CD4-positive, alpha-beta T cell treated with Interleukin-21 for 1 hour (primary cell): ENCODE measurements around the gene SOCS2.

Source experiments
- DNase-seq: peaks from one replicate; pipeline ENCODE4 v3.0.0-alpha.2; 2020

Gene SOCS2

DNA sequence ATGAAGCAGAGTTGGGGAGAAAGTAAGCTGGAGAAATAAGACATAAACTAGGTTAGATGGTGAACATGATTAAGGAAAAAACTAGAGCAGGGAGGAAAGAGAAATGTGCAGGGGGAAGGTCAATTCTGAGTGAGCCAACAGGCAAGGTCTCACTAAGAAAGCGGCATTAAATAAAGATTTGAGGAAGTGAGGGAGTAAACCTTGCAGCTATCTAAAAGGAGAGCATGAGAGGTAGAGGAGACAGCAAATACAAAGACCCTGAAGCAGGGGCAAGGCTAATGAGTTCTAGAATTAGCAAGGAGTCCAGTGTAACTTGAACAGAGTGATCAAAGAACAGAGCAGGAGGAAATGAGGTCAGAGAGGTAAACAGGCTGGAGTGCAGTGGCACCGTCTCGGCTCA, 4.4 kb upstream of the SOCS2 start:
- DNase-seq, result no peak

DNA sequence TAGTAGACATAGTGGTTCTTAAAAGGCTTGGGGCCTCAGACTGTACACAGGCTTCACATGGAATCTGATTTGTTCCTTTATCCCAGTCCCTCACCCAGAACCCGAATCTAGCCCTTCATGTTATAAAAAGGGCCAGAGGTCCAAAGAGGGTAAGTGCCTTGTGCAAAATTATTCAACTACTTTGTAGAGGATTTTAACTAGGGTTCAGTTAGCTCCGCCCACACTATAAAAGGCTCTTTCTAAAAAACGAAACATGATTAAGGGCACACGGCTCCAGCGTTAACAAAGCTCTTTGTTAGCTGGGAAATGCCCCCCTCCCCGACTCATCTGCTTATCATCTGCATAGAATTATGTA, 3.2 kb upstream of the SOCS2 start:
- DNase-seq, result no peak

DNA sequence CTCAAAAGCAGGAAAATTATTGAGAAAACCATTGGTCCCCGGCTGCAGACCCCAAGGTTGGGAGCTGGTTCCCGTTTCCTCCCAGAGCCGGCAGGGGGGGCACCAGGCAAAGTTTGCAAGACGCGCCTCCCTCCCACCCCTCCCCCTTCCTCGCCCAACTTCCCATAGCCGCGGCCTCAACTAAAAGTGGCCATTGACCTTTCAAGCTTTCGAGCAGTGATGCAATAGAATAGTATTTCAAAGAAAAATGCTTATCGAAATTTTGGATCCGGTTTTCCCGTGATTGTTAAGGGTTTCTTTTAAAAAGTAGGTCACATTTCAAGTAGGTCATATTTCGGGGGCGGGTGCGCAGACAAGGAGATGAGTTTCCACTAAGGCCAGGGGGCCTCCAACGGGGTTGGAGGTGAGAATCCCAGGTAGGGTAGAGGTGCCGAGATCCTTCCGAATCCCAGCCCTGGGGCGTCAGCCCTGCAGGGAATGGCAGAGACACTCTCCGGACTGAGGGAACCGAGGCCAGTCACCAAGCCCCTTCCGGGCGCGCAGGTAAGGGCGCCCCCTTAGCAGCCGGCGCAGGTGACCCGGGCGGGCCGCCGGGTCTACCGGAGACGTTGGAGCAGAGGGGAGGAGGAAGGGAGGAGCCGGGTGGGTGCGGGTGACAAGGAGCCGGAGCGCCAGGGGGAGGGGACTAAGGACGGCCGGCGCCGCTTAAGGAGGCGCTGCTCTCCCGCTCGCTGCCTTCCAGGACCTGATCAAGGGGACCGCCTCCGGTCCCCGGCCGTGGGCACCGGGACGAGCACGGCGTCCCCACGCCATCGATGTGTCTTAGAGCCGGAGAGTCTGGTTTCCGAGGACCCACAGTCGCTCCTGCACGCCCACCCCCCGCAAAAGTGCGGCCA, 2.6 kb upstream of the SOCS2 start:
- DNase-seq, result peak; percentile 75

DNA sequence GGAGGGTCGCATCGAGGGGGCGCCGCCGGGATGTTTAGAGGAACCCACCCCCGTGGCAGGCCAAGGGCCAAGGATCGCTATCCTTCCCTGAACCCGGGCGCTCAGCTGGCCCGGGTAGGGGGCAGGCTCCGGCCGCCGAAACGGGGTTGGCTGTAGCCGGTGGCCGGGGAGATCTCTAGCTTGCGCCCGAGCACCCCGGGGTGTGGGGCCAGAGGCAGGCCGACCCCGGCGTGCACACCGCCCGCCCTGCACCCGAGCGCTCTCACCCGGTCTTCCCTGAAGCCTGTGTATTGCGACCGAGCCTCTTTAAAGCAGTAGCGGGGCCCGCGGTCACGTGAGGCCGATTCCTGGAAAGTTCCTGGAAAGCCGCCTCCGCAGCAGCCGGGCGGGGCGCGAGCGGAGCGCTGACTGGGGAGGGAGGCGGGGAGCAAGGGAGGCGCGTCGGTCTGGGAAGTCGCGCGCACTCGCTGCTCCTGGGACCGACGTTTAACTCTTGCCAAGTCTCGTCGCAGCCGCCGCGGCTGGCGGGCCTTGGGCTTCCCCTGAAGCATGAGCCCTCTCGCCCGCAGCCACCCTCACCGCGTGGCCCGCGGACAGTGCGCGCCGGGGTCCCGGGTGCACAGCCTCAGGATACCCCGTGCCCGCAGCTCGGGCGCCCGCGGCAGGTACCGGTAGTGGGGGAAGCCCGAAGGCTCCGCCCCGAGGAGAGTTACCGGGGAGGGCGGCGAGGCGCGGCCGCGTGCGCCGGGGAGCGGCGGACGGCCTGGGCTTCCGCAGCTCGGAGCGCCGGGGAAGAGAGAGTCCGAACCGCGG, 1.7 kb upstream of the SOCS2 start:
- DNase-seq, result peak; percentile 90

DNA sequence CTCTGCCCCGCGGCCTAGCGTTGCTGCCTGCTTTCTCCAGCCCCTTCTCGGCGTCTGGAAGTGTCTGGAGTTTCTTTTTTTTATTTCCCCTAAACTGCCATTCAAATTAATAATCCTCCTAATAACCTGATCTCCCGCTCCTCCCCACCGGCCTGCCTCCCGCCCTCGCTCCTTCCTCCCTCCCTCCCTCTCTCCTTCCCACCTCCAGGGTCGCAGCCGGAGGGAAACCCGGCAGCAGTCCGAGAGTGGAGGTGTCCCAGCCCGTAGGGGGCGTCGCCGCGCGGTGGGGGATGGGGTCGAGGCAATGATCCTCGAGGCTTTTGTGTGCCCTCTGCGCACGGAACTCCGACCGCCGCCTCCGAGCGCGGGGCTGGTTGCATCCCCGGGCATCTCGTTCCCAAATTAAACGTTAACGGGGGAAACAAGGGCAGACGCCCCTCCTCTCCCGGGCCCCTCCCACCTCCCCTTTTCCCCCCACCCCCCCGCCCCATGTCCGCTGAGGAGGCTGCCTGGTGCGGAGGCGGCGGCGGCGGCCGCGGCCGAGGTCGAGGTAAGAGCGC, 1.0 kb upstream of the SOCS2 start:
- DNase-seq, result peak; percentile 63

DNA sequence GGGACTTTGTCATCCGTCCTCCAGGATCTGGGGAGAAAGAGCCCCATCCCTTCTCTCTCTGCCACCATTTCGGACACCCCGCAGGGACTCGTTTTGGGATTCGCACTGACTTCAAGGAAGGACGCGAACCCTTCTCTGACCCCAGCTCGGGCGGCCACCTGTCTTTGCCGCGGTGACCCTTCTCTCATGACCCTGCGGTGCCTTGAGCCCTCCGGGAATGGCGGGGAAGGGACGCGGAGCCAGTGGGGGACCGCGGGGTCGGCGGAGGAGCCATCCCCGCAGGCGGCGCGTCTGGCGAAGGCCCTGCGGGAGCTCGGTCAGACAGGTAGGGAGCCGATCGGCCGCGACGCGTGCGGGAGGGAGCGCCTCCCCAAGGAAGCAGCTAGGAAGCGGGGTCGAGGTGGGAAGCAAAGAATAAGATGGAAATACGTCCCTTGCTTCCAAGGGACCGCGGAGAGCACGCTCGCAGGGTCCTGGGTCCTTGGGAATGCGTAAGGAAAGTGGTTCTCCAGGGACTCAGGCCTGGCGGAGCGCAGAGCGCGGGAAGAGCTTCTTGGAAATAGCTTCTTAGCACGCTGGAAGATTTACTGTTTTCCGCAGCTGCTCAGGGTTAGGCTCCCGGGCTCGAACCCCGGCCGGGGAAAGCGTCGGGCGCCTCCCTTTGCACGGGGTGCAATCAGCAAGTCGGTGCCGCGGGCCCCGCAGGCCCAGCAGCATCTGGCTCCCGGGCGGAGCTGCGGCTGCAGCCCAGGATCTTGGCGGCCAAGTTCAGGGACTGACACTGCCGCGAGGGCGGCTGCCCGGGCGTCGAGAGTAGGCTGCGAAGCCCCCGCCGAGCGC, 457 bp downstream of the SOCS2 start:
- DNase-seq, result no peak

DNA sequence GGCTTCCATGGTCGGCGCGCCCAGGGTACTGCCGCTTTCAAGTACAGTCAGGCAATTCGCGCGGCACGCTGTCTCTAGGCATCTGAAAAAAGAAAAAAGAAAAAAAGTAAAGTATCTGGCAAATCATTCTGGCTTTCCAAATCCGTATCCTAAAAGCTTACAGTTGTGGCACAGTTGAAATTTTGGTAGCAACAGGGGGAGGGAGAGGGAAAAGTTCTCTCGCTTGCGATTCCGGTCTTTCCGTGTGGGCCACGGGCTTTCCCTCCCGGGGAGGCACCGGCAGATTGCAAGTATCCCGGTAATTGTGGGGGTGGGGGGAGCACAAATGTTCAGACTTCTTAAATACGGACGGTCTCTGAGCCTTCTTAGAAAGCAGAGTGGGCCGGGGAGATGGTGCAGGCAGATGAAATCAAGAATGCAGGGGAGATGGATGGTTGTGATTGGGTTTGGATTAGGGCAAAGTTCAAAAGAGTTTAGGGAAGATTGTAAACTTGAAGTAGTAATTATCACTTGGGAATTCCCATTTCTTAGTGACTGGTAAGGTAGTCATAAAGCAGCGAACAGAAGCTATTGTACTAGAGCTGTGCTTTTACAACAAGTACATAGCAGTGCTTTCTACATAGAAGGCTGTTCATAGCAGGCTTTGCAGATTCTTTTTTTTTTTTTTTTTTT, 1.2 kb downstream of the SOCS2 start:
- no peak for DNase-seq

DNA sequence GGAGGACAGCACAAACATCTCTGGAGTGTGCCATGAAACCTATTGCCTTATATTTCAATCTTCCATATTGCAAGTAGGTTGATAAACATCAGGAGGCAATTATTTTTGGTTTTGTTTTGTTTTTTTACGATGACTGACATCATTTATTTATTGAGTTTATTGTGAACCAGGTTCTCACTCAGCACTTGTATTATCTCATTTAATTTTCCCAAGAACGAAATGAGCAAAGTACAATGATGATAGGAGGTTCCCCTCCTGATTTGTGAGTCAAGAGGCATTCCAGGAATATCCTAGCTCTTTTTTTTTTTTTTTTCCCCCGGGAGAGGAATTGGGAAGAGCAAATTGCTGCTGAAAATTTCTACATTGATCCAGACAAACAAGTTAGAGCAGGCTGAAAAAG, 4.7 kb downstream of the SOCS2 start:
- DNase-seq, result no peak

DNA sequence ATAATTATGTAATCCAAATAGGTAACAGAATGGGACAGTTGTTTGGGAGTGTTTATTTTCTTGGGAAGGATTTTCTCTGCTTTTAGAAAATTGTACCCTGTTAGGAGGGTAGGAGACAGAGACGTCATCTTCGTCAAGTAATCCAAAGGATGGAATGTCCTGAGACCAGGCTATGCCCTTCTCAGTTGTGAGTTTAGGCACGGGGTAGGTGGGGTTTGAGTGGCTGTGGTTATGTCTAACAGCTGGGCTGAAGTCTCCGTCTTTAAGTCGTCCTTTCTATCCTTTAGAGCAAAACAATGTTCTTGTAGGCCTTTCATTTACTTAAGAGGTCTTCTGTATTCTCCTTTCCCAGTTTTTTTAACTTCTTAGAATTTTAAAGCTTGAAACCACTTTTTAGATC, 5.7 kb downstream of the SOCS2 start:
- DNase-seq, result no peak

DNA sequence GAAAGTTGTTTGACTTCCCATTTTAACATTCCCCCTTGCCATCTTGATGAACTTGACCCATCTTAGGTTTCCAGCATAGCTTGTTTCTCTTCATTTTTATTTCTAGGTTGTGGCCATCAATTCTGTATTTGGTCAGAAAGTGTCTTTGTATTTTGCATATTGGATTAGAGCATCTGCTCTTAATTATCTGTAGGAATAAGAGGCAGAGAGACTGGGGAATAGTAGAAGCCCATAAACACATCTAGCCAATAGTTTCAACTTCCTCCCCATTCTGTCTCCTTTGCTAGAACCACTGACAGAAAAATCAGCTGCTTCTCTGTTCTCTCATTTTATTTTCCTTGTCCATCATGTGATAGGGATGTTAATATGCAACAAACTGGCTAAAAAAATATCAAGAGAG, 8.2 kb downstream of the SOCS2 start:
- no peak for DNase-seq

DNA sequence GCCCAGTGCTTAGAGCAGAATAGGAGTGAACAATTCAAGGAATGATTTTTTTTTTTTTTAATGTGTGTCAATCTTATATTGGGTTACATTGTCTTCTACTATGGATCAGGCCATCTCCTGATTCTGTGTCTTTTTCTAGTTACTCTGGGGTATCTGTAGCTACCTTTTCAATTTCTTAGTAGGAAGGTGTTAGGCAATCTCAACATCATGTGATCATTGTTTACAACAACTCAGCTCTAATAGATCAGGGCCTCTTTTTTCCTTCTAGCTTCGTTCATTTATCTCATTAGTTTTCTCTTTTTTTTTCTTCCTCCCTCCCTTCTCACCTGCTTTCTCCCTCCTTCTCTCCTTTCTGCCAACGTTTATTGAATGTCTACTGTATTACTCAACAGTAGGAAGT, 8.9 kb downstream of the SOCS2 start:
- DNase-seq, result no peak

DNA sequence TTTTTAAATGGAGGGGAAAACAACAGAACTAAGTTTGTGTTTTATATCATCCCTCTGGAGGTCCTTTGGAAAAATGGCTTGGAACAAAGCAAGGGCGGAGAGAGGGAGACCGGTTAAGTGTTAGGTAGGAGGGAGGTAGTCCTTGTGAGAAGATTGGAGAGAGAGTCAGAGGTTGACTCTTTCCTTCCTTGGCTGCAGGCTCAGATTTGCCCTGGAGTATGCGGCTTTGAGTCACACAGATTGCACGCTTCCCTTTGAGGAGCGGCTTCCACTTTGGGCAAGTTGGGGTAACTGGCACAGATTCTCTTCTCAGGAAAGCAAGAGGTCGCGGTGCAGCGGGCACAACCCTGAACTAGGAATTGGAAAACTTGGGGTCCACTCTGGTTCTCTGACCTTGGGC, 9.9 kb downstream of the SOCS2 start:
- DNase-seq, result no peak

DNA sequence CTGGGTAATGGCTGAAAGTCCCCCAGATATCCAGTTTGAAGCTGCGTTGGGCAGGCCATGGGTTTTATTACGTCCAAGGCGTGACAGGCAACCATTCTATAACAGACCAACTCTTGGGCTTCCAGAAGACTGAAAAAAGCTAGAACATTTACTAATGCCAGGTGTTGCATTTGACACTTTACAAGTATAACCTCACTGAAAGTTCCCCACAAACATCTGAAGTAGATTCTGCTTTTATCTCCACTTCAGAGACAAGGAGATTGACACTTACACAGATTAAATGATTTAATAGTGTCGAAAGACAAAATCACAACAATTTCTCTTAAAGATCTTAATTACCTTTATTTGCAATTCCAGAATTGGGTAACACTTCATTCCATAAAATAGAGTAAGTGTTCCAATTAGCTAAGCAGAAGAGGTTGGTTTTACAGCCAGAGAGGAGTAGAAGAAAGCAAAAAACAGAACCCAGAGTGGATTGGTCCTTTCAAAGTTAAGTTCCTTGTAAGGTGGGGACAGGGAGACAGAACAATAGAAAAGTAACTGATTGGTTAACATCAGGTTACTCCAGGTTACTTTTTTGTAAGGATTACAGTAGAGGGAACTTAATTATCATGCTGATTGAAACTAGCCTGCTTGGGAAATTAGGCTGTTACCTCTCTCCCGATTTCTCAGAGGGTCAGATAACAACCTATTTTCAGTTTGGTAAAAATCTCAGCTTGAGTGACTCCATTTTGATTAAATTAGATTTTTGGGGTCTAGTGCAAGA, 11.3 kb downstream of the SOCS2 start:
- DNase-seq, result no peak

DNA sequence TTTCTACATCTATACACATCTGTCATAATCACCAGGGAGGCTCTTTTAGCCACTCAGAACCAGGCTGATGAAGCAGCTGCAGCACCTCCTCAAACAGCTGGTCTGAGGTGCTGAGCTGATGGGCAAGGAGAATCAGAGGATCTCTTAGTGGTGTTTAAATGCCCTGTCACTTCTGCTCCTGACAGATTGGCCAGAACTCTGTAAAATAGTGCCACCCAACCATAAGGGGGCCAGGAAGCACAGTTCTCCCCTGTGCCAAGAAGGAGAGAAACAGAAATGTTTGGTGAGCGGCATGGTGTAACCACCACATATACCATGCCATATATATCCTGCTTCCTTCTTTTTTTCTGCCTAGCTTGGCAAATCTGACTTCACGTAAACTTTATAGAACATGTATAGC, 12.8 kb downstream of the SOCS2 start:
- no peak for DNase-seq

DNA sequence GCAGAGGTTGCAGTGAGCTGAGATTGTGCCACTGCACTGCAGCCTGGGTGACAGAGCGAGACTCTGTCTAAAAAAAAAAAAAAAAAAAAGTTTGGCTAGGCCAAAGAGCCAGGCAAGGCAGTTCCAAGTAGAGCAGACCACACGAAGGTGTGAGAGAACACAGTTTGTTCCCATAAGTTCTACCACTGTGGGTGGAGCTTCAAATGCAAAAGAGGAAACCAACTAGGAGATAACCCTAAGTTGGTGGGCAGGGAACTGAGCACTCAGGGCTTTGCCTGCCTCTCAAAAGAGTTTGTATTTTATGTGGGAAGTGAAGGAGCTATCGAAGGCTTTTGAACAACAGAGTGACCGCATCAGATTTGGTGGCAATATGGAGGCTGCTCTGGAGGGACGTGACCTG, 15.1 kb downstream of the SOCS2 start:
- DNase-seq, result no peak

DNA sequence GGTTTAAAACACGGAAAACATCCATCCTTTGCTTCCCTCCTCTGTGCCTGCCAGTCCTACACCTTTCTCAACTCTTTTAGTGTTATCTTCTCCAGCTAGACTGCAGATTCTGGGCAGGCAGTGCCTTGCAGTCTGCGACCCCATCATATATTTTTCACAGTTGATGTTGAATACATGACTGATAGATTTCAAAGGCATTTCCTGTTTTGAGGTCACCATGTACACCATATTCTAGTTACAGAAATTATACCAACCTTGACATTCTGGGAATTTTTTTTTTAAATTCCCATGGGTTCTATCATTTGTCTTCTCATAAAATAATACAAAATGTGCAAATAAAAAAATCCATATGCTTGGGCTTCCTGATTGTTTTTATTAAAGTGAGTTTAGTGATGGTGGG, 16.6 kb downstream of the SOCS2 start:
- no peak for DNase-seq

DNA sequence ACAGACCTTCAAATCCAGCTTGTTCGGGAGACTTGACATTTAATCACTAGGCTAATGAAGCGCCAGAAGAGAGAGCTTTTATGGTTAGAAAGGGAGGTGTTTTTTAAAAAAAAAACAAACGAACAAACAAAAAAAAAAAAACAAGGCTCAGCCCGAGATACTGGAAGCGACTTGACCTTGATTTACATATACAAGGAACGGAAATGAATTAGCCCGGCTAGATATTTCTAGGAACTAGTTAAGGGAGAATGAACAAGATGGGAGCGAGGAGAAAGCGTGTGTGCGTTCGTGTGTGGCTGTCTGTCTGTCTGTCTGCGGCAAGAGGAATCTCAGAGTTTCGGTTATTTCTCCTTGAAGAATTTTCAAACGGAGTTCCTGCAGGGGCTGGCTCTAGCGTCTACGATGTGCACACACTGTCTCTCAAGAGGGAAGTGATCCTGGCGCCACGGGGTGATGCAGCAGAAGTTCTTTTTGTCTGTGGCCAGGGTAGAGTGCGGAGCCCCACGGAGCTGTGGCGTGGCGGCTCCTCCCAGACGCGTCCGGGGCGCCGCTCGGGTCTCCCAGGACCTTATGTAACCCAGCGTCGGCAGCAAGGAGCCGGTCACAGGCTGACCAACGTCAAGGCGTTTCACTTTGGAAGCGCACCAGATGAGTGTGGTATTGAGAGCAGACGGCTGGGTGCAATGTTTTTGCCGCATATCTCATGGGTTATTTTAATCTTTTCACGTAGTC, 18.8 kb downstream of the SOCS2 start:
- peak; percentile 41 for DNase-seq

DNA sequence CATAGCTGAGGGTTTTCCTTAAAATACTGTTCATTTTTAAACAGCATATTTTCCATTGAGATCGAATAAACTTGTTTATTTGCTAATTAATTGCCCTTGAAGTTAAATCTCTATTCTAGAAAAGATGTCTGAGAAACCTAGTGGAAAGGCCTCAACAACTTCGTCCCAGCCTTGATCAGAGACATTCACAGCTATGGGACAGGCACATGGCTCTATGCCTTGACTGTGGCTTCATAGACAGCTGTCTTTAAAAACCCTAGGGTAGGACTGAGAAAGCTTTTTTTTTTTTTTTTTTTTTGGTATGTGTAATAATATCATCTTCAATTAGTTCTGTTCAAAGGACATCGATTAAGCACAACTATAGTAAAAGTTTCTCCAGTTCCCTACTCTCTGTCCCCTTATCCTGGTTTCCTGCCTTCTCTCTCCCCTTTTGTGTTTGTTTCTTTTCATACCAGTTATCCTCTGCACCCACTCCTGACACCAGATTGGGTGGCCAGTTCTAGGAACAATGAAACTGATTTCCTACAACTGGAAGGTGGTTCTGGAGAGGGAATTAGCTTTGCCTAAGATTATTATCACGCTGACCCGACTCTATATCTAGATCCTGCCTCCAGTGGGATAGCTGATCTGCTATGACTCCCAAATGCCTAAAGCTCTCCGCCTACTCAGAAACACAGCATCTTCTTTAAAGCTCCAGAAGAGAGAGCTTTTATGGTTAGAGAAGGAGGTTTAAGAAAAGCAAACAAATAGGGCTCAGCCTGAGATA, 20.3 kb downstream of the SOCS2 start:
- no peak for DNase-seq

DNA sequence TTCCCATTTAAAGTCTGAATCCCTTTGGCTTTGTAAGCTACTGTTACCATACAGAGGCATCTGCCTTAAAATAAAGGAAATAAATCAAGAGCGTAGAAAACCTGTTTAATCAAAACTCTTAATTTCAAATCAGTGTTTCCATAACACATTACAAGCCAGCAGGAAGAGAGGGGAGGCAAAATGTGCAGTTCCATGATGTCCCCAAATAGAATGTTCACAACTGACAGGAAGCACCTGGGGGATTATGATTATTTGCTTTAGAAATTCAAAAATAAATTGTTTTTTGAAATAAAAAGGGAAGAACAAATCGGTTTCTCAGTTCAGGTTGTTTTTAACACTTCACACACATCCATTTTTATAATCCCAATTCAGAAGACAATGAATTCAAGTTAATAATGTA, 21.4 kb downstream of the SOCS2 start:
- no peak for DNase-seq

DNA sequence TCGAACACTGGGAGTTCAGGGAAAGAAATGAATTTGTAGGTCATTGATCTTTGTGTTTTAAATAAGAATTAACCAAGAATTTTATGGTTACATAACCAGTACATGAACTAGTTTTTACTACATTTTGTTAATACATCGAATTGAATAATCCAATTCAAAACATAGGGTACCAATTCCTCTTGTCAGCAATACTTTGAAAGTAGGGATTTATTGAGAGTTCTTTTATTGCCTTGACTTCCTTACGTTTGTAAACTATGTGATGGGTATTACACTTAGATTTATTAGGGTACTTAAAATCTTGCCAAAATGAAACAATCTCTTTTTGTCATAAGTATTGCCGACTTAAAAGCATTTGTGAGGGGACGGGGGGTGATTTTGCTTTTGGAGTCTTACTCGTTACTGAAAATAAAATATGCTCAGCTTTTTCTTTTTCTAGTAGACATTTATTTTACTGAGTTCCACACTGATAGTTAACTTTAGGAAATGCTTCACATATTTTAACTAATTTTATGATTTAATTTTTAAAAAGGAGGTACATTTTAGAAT, 22.4 kb downstream of the SOCS2 start:
- DNase-seq, result no peak
